WI38 (cell line): Measurements from ENCODE around the gene KRT86.
"Not testable (repeated sequence)": the region's sequence is repeated elsewhere in the genome, so short reads cannot be mapped to it uniquely, and the experiment has no call there.

Experiments
- H3K4me3 ChIP-seq: 2 replicates; pipeline ENCODE4 v1.5.1; 2011; ENCODE audit warnings: low read depth, mild to moderate bottlenecking, control low read depth, low read length
- TF ChIP-seq, protein P1 (sequence below): IDR thresholded peaks from 2 replicates; pipeline ENCODE4 v1.5.1; 2012; ENCODE audit warnings: low read depth, mild to moderate bottlenecking, control low read depth, low read length

KRT86 gene

DNA sequence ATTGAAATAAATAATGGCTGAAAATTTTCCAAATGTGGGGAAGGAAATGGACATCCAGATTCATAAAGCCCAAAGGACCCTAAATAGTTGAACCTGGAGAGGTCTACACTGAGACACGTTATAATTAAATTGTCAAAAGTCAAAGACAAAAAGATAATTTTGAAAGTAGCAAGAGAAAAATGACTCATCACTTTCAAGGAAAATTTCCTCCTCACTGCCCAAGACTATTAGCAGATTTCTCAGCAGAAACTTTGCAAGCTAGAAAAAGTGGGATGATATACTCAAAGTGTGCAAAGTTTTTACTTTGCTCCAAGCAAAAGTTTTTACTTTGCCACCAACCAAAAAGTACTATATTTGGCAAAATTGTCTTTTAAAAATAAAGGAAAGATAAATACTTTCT lies 62.6 kb downstream of the KRT86 start:
- H3K4me3 ChIP-seq: no peak overlapping the region
- TF ChIP-seq, protein P1, sequence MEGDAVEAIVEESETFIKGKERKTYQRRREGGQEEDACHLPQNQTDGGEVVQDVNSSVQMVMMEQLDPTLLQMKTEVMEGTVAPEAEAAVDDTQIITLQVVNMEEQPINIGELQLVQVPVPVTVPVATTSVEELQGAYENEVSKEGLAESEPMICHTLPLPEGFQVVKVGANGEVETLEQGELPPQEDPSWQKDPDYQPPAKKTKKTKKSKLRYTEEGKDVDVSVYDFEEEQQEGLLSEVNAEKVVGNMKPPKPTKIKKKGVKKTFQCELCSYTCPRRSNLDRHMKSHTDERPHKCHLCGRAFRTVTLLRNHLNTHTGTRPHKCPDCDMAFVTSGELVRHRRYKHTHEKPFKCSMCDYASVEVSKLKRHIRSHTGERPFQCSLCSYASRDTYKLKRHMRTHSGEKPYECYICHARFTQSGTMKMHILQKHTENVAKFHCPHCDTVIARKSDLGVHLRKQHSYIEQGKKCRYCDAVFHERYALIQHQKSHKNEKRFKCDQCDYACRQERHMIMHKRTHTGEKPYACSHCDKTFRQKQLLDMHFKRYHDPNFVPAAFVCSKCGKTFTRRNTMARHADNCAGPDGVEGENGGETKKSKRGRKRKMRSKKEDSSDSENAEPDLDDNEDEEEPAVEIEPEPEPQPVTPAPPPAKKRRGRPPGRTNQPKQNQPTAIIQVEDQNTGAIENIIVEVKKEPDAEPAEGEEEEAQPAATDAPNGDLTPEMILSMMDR: no peak

DNA sequence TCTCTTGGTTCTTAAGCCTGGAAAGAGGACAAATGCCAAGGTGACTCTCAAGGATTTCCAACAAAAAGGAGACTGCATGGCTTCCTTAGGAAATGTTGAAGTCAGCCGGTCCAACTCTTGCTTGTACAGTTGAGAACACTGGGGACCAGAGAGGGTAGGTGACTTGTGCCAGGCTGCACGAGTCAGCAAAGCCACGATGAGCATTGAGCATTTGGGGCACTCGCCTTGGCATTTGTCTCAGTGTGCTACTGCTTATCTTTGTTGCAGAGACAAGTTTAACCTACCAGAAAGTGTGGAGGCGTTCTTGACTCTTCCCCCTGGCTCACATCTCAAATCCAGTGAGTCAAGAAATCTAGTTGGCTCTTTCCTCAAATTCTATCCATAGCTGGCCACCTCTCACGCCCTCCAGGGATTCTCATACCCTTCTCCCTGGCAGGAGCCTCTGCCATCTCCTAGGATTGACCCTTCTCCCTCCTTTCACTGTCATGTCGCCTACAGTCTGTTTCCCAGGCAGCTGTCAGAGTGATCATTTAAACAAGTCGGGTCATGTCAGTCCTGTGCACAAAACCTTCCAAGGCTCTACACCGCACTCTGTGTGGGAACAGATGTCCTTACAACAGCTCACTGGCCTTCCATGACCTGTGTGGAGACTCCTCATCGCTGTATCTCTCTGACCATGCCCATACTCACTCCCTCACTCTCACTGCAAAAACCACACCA lies 64.0 kb downstream of the KRT86 start:
- H3K4me3 ChIP-seq: no peak overlapping the region
- TF ChIP-seq, protein P1: no peak

DNA sequence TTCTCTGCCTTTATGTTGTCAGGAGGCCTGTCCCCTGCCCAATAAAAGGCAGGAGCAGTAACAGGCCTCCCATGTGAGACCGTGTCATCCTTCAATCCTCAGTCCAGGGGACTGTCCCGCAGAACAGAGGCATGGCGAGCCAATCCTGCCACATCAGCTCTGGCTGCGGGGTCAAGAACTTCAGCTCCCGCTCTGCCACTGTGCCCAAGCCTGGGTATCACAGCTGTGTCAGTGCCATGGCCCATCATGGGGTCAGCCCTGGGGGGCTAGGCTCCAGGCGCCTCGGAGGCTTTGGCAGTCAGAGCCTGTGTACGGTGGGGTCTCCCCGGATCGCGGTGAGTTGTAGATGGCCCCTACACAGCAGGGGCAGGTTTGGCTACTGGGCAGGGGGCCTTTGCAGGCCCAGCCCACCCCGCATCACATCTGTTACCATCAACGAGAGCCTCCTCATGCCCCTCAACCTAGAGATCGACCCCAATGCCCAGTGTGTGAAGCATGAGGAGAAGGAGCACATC lies 66.7 kb downstream of the KRT86 start:
- TF ChIP-seq, protein P1: no peak
- no peak overlapping the region for H3K4me3 ChIP-seq

DNA sequence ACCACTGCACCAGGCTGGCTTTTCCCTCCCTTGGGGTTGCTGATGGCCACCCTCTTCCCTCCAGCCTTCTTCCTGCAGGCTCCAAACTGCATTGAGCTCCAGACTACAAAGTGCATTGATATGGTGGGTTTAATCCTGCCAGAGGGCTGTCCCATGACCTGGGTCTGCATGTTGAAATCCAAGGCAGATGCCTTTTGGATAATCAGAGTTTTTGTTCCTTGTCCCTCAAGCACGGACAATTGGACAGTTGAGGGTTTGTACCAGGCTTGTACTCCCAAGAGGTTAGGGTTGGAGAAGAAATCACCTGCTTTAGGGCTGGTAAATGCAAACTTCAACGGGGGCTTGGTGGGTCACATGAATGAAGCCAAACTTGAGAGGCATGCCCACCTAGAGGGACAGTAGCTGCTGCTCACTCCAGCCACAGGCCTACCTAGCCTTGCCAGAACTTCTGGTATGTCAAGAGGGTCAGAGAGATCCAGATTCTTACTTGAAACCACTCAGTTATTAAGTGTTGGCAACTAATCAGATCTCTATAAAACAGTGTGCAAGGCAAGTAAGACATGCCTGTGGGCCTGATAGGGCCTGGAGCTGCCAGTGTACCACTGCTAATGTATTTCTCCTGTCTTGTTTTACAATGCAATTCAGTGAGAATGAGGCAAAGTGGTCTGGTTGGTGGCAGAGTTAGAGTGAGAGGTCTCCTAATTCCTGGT lies 68.5 kb downstream of the KRT86 start:
- TF ChIP-seq, protein P1: no peak
- H3K4me3 ChIP-seq: no peak overlapping the region

DNA sequence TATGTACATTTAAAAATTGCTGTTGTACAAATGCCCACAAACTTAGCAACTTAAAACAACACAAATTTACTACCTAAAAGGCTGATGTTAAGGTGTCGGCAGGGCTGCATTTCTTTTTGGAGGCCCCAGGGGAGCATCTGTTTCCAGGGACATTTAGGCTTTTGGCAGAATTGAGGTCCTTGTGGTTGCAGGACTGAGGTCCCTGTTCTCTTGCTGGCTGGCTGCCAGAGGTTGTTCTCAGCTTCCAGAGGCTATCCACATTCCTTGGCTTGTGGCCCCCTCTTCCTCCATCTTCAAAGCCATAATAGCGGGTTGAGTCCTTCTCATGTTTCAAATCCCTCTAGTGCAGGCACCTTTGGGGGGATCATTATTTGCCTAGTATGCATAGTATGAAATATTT lies 69.1 kb downstream of the KRT86 start:
- no peak overlapping the region for H3K4me3 ChIP-seq
- TF ChIP-seq, protein P1: no peak

DNA sequence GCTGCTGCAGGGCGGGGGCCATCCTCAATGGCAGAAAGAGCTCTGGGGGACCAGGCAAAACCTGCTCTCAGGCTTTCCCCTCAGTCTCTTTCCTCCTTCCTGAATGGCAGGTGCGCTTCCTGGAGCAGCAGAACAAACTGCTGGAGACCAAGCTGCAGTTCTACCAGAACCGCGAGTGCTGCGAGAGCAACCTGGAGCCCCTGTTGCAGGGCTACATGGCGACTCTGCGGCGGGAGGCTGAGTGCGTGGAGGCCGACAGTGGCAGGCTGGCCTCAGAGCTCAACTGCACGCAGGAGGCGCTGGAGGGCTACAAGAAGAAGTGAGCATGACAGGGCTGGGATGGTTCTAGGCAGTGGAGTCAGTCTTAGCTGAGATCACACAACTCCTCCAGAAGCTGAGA lies 69.7 kb downstream of the KRT86 start:
- no peak overlapping the region for H3K4me3 ChIP-seq
- TF ChIP-seq, protein P1: no peak

DNA sequence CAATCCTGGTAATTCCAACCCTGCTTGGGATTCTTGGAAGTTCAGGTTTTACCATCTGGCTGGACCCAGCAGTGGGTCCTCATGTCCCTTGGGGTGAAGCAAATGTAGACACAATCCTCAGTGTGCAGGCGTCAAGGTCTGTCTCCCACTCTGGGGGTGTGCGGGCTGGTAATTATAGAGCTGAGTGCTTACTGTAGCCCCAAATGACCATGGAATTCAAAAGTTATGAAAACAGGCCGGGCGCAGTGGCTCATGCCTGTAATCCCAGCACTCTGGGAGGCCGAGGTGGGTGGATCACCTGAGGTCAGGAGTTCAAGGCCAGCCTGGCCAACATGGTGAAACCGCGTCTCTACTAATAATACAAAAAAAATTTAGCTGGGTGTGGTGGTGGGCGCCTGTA lies 70.6 kb downstream of the KRT86 start:
- not testable (repeated sequence) for H3K4me3 ChIP-seq
